Vagina (tissue), 2 donors: ENCODE results near the gene PCDHGC4. TPM values are rescaled to one million over a fixed set of nuclear protein-coding genes. Genes with fewer than 3 reads are reported as not detected.

Experiments used
- DNase-seq, 2 donors: peaks; one replicate each; pipeline ENCODE4 v3.0.0-alpha.2; 2017; ENCODE audit errors: extremely low spot score in 2 of 2
- H3K27ac ChIP-seq: fragments of 200-600 bp; sonication (generic); one replicate; pipeline ENCODE4 v1.5.1; 2019
- H3K27me3 ChIP-seq: fragments of 200-600 bp; sonication (generic); one replicate; pipeline ENCODE4 v1.5.1; 2019
- H3K36me3 ChIP-seq, 2 donors: fragments of 200-600 bp; sonication (generic); one replicate each; pipeline ENCODE4 v1.5.1; 2017 to 2019
- H3K4me1 ChIP-seq: fragments of 200-600 bp; sonication (generic); one replicate; pipeline ENCODE4 v1.5.1; 2019
- H3K4me3 ChIP-seq, 2 donors: fragments of 200-600 bp; sonication (generic); 1 replicate in 1 of 2; 2 replicates in 1 of 2; pipeline ENCODE4 v1.5.1; 2016 to 2019
- H3K9me3 ChIP-seq: fragments of 200-600 bp; sonication (generic); one replicate; pipeline ENCODE4 v1.5.1; 2019
- CTCF ChIP-seq, 3 experiments: fragments of 450-650 bp in 2 of 3; fragments of 200-600 bp in 1 of 3; sonication (generic) in 1 of 3; IDR thresholded peaks; one replicate each; pipeline ENCODE4 v1.5.1; 2017 to 2019; ENCODE audit warnings: antibody characterized with exemption in 3 of 3, mild to moderate bottlenecking in 2 of 3, moderate library complexity in 2 of 3
- POLR2A ChIP-seq, 2 donors: fragments of 450-650 bp; IDR thresholded peaks; one replicate each; pipeline ENCODE4 v1.6.1; 2017; ENCODE audit warnings: antibody characterized with exemption in 2 of 2, mild to moderate bottlenecking in 2 of 2, moderate library complexity in 2 of 2
- POLR2AphosphoS5 ChIP-seq, 2 donors: sonication (generic); formaldehyde crosslinking; IDR thresholded peaks; one replicate each; pipeline ENCODE4 v1.9.0; 2017; ENCODE audit warnings: antibody characterized with exemption in 2 of 2, mild to moderate bottlenecking in 2 of 2, low read depth in 1 of 2; ENCODE audit not compliant: insufficient read depth in 1 of 2
- intact Hi-C: fragments of 100-400 bp; cut with DNase I; formaldehyde crosslinking; loops from one replicate; pipeline ENCODE4 v1.15.1; 2023
- total RNA-seq: library from RNA; depleted of rRNA; stranded (reverse); fragments of >200 nt; gene quantifications from one replicate; pipeline ENCODE4 v1.2.3, GENCODE V29; 2016

Gene PCDHGC4
- total RNA-seq, 1 donor from 2014 or later, result 4.9 TPM

DNA sequence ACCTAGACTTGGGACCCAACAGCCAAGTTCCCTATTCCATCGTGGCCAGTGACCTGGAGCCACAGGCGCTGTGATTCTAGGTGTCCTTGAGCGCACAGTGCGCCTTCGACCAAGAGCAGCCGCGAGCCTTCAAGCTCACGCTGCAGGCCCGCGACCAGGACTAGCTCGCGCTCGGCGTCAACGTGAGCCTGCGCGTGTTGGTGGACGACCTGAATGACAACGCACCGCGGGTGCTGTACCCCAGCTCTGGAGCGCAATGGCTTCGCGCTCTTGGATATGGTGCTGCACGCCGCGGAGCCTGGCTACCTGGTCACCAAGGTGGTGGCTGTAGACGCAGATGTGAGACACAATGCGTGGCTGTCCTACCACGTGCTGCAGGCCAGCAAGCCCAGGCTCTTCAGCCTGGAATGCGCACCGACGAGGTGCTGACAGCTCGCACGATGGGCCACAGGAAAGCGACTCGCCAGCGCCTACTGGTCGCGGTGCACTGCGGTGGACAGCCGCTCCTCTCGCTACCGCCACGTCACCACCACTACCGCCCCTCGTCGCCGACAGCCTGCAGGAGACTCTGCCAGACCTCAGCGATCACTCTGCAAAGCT, 43.2 kb upstream of the PCDHGC4 start:
- Histone ChIP-seq H3K4me1 (no peaks in the 10 kb centered on the region), H3K36me3 (peaks cover 0 to 11% of the 10 kb centered on the region in 2 donors), H3K4me3 (no peak overlapping the region), H3K9me3 (peaks cover 42% of the 10 kb centered on the region), H3K27ac (no peak overlapping the region), H3K27me3 (no peaks in the 10 kb centered on the region)
- TF ChIP-seq POLR2A (IDR thresholded peaks at IDR 0.05) (no peak), POLR2AphosphoS5 (IDR thresholded peaks at IDR 0.05; ENCODE audit: insufficient read depth in 1 of 2, low read depth in 1 of 2) (no peak), CTCF (IDR thresholded peaks at IDR 0.05) (no peak)
- intact Hi-C loops, result no loop called here
- DNase-seq, result no peak

DNA sequence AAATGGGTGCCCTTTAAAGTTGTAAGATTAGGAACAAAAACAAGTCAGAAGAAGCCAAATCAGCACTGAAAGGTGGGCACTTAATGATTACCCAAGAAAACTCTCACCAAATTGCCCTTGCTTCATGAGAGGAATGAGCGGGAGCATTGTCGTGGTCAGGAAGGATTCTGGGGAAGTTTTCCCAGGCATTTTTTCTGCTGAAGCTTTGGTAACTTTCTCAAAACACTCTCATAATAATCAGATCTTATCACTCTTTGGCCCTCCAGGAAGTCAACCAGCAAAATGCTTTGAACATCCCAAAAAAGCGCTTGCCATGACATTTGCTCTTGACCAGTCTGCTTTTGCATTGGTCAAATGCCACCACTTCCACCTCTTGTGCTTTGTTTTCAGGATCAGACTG, 19.5 kb upstream of the PCDHGC4 start:
- no peak overlapping the region for H3K4me3 ChIP-seq
- no peak overlapping the region for H3K27ac ChIP-seq
- H3K9me3 ChIP-seq, result no peaks in the 10 kb centered on the region
- intact Hi-C loops, result no loop called here
- no peak for DNase-seq
- TF ChIP-seq CTCF (IDR thresholded peaks at IDR 0.05) (no peak), POLR2AphosphoS5 (IDR thresholded peaks at IDR 0.05; ENCODE audit: insufficient read depth in 1 of 2, low read depth in 1 of 2) (no peak), POLR2A (IDR thresholded peaks at IDR 0.05) (no peak)
- no peaks in the 10 kb centered on the region for H3K4me1 ChIP-seq
- H3K36me3 ChIP-seq, result no peaks in the 10 kb centered on the region
- no peaks in the 10 kb centered on the region for H3K27me3 ChIP-seq

DNA sequence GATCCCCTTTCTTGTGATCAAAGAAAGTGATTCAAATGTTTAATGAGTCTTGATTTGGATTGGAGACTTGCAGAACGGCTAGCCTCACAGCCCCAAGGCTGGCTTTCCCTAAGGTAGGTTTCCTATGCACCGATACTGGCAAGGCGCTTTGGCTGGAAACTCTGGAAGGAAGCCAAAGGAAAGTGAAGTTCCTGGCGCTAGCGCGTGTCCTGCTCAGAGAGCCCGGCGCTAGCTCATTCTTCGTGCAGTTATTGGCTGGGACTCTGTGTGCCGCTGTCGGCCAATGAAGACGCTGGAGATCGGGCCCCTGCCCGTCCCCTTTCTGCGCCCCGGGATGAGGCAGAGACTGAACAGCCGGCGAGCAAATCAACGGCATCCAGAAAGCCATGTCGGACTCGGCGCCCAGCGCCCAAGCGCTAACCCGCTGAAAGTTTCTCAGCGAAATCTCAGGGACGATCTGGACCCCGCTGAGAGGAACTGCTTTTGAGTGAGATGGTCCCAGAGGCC, 9.2 kb upstream of the PCDHGC4 start, which contains the start of gene PCDHGC3:
PCDHGC3 (plus strand) TSS at position 342 of the 507 bp plus-strand sequence; CDS start at position 493, 151 bp downstream.
- peak within 1 kb of the TSS; percentile 96 for H3K27ac ChIP-seq
- peak; percentile 84 to 93 for TF ChIP-seq POLR2AphosphoS5 (IDR thresholded peaks at IDR 0.05; ENCODE audit: insufficient read depth in 1 of 2, low read depth in 1 of 2)
- peak in 1 of 2 donors; percentile 73 for TF ChIP-seq POLR2A (IDR thresholded peaks at IDR 0.05)
- peak; percentile 26 to 65 (median 37) for TF ChIP-seq CTCF (IDR thresholded peaks at IDR 0.05)
- peak in 1 of 2 donors; percentile 97 for DNase-seq
- H3K36me3 ChIP-seq, result peaks cover 0 to 5% of the 10 kb centered on the region in 2 donors
- no peaks in the 10 kb centered on the region for H3K27me3 ChIP-seq
- H3K4me3 ChIP-seq, result peak within 1 kb of the TSS; percentile 71 to 76
- intact Hi-C loops, result loop anchor here (2.0 kb wide), 1 partner anchor 51 kb away; no protein-coding TSS in a partner anchor
- no peaks in the 10 kb centered on the region for H3K9me3 ChIP-seq
- H3K4me1 ChIP-seq, result peaks cover 41% of the 10 kb centered on the region

DNA sequence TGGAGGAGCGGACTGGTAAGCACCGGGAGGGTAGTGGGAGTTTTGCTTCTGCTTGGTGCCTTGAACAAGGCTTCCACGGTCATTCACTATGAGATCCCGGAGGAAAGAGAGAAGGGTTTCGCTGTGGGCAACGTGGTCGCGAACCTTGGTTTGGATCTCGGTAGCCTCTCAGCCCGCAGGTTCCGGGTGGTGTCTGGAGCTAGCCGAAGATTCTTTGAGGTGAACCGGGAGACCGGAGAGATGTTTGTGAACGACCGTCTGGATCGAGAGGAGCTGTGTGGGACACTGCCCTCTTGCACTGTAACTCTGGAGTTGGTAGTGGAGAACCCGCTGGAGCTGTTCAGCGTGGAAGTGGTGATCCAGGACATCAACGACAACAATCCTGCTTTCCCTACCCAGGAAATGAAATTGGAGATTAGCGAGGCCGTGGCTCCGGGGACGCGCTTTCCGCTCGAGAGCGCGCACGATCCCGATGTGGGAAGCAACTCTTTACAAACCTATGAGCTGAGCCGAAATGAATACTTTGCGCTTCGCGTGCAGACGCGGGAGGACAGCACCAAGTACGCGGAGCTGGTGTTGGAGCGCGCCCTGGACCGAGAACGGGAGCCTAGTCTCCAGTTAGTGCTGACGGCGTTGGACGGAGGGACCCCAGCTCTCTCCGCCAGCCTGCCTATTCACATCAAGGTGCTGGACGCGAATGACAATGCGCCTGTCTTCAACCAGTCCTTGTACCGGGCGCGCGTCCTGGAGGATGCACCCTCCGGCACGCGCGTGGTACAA, 8.5 kb upstream of the PCDHGC4 start:
- DNase-seq, result no peak
- intact Hi-C loops, result loop anchor here (2.0 kb wide), 1 partner anchor 50 kb away; no protein-coding TSS in a partner anchor
- TF ChIP-seq POLR2AphosphoS5 (IDR thresholded peaks at IDR 0.05; ENCODE audit: insufficient read depth in 1 of 2, low read depth in 1 of 2) (peak in 1 of 2 donors; percentile 70), CTCF (IDR thresholded peaks at IDR 0.05) (peak in 1 of 3 experiments; percentile 5), POLR2A (IDR thresholded peaks at IDR 0.05) (peak in 1 of 2 donors; percentile 23)
- peak overlapping the region; percentile 96 for H3K27ac ChIP-seq
- peaks cover 47% of the 10 kb centered on the region for H3K4me1 ChIP-seq
- no peaks in the 10 kb centered on the region for H3K9me3 ChIP-seq
- no peaks in the 10 kb centered on the region for H3K27me3 ChIP-seq
- peak overlapping the region; percentile 71 to 76 for H3K4me3 ChIP-seq
- H3K36me3 ChIP-seq, result peaks cover 0 to 8% of the 10 kb centered on the region in 2 donors
